NCI-H526 (cell line): Measurements from ENCODE around the gene KLHDC3.
A peak's percentile ranks its signal among the peaks of the same experiment; 100 is the strongest.
"Not testable (repeated sequence)": the region's sequence is repeated elsewhere in the genome, so short reads cannot be mapped to it uniquely, and the experiment has no call there.

Experiments used
- DNase-seq, 2 experiments: peaks; one replicate each; lab custom pipeline; 2025; lab: John Stamatoyannopoulos, UW

Gene KLHDC3

DNA sequence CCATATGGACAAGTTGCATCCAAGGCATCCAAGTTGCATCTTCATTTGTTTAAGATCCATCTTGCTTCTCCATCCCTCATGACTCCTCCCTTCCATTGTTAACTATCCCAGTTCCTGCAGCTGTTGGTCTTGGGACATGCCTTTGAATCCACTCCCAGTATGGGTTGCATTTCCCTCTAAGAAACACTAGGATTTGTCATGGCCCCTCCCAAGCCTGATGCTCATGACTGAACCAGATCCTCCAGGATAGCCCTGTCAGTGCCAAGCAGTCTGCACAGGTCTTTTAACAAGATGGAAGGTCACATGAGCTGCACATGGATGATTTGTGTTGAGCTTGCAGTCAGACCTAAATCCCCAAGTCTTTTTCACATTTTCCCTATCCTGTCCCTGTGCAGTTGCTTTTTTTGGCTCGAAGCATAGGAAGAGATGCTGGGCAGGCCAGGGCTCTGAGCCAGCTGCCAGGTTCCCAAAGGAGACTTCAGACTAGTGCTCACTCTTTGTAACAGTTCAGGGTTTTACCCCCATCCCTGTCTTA, 25.5 kb upstream of the KLHDC3 start:
- DNase-seq: no peak

DNA sequence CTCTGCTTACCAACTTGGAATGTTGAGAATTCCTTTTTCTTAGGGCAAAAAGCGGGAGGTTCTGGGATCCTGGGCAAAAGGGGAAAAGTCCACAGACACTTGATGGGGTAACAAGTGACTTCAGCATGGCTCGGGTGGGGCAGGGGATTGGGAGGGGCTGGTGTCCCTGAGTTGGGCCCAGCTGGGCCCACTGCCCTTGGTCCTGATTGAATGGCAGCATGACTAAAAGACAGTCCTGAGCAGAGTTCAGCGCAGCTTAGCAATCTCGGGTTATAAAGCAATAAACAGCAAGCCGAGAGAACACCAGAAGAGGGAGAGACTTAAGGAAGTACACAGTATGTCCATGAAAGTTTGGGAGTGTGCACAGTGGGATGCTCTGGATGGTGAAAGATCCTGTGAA, 24.1 kb upstream of the KLHDC3 start:
- DNase-seq: no peak

DNA sequence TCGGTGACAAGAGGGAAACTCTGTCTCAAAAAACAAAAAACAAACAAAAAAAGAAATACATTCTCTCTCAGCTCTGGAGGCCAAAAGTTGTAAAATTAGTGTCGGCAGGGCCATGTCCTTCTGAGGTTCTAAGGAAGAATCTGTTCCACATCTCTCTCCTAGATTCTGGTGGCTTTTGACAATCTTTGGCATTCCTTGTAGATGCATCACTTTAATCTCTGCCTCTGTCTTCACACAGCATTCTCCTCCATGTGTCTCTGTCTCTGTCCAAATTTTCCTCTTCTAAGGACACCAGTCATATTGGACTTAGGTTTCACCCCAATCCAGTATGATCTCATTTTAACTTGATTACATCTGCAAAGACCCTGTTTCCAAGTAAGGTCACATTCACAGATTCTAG, 20.6 kb upstream of the KLHDC3 start:
- DNase-seq: no peak

DNA sequence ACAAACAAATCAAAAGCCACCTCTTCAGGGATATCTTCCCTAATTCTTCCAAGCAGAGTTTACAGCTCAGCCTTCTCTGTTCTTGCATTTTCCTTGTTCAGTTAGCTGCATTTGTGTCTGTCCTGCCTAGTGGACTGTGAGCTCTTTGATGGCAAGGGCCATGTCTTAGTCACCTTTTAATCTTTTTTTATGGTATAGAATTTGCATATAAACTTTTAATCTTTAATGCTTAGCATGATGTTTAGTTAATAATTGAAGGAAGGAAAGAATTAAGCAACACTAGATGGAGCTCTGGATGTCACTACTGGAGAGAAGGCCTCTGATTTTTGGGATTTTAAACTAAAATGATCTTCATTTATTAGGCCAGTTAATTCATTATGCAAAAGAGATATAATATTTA, 17.5 kb upstream of the KLHDC3 start:
- no peak for DNase-seq

DNA sequence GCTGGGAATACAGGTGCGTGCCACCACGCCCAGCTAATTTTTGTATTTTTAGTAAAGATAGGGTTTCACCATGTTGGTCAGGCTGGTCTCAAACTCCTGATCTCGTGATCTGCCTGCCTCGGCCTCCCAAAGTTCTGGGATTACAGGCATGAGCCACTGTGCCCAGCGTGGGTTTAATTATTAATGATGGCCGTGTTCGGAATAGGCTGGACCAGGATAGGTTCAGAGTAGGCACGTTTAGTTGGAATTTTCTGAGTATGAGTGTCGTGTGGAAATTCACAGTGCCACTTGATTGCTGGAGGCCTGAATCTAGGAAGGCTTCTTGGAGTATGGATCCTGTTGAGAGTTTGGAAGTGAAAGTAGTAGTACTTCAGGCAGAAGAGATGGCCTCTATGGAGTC, 15.8 kb upstream of the KLHDC3 start:
- not testable (repeated sequence) for DNase-seq

DNA sequence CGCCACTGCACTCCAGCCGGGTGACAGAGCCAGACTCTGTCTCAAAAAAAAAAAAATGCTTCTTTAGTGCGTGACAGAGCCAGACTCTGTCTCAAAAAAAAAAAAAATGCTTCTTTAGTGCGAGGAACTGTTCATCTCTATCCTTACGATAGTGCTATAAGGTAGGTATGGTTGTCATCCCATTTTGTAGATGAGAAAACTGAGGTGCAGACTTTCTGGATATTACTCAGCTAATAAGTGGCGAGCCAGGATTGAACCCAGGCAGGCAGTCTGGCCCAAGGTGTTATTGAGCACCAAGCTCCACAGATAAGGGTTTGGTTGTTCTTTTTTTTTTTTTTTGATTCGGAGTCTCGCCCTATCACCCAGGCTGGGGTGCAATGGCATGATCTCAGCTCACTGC, 12.2 kb upstream of the KLHDC3 start:
- DNase-seq: no peak

DNA sequence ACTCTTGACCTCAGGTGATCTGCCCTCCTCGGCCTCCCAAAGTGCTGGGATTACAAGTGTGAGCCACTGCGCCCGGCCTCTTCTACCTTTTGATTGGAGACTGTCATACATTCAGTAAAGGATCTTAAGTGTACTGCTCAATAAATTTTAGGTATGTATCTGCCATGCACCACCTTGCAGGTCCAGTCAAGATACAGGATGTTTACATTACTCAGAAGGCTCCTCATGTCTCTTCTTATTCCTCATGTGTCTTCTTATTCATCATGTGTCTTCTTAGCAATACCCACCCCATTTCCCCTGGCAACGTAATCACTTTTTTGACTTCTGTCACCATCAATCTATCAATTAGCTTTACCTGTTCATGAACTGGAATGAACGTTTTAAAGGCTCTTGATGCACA, 8.2 kb upstream of the KLHDC3 start:
- DNase-seq: no peak

- no peak for DNase-seq
Measured at GRCh38 chr6:43006251-43006650, 7.8 kb upstream of the KLHDC3 start.

- no peak for DNase-seq
Measured at GRCh38 chr6:43007126-43007525, 6.9 kb upstream of the KLHDC3 start.

DNA sequence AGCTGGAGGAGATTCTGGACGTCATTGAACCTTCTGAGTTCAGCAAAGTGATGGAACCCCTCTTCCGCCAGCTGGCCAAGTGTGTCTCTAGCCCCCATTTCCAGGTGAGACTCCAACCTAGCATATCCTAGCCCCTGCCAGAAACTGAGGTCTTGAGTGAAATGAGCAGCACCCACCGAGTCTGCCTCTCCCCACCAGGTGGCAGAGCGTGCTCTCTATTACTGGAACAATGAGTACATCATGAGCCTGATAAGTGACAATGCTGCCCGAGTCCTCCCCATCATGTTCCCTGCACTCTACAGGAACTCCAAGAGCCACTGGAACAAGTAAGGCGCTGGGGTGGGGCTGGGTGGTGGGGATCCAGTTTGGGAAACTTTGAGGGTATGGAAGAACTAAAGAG, 4.9 kb upstream of the KLHDC3 start:
- peak; percentile 18 to 64 for DNase-seq

DNA sequence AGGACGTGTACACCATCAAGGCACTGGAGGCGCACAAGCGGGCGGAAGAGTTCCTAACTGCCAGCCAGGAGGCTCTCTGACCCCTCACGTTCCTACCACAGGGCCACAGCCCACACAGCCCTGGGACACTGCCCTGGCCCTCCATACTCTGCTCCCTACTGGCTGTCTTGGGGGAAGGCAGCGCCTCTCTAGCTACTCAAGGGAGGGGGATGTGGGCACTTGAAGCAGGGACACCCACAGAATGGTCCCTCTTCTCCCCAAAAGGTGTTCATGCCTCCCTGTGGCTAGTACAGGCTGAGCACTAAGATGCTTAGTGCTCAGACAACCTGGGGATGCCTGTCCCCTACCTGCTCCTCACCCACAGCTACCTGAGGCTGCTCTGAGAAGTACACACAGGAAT, 2.8 kb upstream of the KLHDC3 start:
- no peak for DNase-seq

- DNase-seq: no peak
Measured at GRCh38 chr6:43012364-43012763, 1.7 kb upstream of the KLHDC3 start.

GRCh38 chr6:43013097-43013842, 779 bp upstream of the KLHDC3 start:
- peak in 1 of 2 experiments; percentile 39 for DNase-seq

- DNase-seq: peak in 1 of 2 experiments; percentile 63
Measured at GRCh38 chr6:43014434-43014909, 423 bp downstream of the KLHDC3 start.

- no peak for DNase-seq
Measured at GRCh38 chr6:43016176-43016942, 2.3 kb downstream of the KLHDC3 start.

GRCh38 chr6:43016943-43017334, 2.9 kb downstream of the KLHDC3 start:
- DNase-seq: no peak

DNA sequence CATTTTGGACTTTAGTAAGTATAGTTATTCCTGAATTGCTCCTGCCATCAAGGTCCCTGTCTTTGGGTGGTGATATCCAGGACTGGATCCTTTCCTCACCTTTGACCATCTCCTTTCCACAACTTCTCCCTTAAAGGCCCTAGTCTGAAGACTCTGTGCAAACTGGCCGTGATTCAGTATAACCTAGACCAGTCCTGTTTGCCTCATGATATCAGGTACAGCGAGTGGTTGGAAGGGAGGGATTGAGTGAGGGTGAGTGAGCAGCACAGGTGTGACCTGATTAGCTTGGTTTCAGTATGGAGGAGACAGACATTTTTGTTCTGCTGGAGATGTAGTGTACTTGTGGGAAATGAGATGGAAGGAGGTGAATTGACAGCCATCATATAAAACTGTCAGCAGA, 5.1 kb downstream of the KLHDC3 start:
- DNase-seq: no peak

GRCh38 chr6:43020052-43020705, 6.1 kb downstream of the KLHDC3 start:
- DNase-seq: no peak

GRCh38 chr6:43020847-43021246, 6.8 kb downstream of the KLHDC3 start:
- DNase-seq: no peak

- peak in 1 of 2 experiments; percentile 80 for DNase-seq
Measured at GRCh38 chr6:43021270-43022047, 7.4 kb downstream of the KLHDC3 start, which contains the start of gene RRP36. Gene RRP36, plus strand, starts transcription at chr6:43021623. Its CDS starts 32 bp downstream, at chr6:43021655.

GRCh38 chr6:43024436-43024835, 10.4 kb downstream of the KLHDC3 start:
- no peak for DNase-seq

DNA sequence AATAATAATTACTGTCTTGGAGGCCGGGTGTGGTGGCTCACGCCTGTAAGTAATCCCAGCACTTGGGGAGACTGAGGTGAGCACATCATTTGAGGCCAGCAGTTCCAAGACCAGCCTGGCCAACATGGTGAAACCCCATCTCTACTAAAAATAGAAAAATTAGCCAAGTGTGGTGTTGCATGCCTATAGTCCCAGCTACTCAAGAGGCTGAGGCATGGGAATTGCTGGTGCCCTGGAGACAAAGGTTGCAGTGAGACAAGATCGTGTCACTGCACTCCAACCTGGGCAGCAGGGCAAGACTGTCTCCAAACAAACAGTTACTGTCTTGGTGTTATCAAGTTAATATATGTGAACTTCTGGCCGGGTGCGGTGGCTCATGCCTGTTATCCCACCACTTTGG, 12.3 kb downstream of the KLHDC3 start:
- no peak for DNase-seq
